Cardiac septum (tissue), 1 donor: ENCODE results near the gene GABBR1. TPM values are rescaled to one million over a fixed set of nuclear protein-coding genes. Genes with fewer than 3 reads are reported as not detected.

ENCODE experiments used
- DNase-seq: peaks from one replicate; pipeline ENCODE4 v3.0.0-alpha.2; 2020; ENCODE audit warnings: low spot score
- intact Hi-C: fragments of 100-400 bp; cut with DNase I; formaldehyde crosslinking; loops from one replicate; pipeline ENCODE4 v1.14.0; 2022
- total RNA-seq: library from RNA; stranded (reverse); fragmentation: NEBNext Ultra II Directional; extraction: Animal tissue kit (Norgen Biotek cat#: 25700); gene quantifications from one replicate; pipeline ENCODE4 v1.2.1, GENCODE V29; 2021
- donor health status: DM: no; HTN: no; CAD: no.

Gene GABBR1
- total RNA-seq, 1 donor from 2014 or later: 29.5 TPM

- no peak for DNase-seq
- intact Hi-C loops: loop anchor here (5.0 kb wide), 1 partner anchor 902 kb away; no protein-coding TSS in a partner anchor
Observed at GRCh38 chr6:29589423-29590048, 43.4 kb downstream of the GABBR1 start.

- DNase-seq: no peak
- intact Hi-C loops: loop anchor here (5.0 kb wide), 1 partner anchor 898 kb away; no protein-coding TSS in a partner anchor
Observed at GRCh38 chr6:29584821-29585220, 48.2 kb downstream of the GABBR1 start, which contains the start of gene OR2H2. TSS of gene OR2H2 (plus strand) at chr6:29585121. CDS start at chr6:29587945, 2,824 bp downstream.

GRCh38 chr6:29577544-29577943, 55.4 kb downstream of the GABBR1 start:
- no peak for DNase-seq
- intact Hi-C loops: no loop called here

- intact Hi-C loops: no loop called here
Observed at GRCh38 chr6:29576056-29576455, 56.9 kb downstream of the GABBR1 start.

GRCh38 chr6:29567991-29568390, 65.0 kb downstream of the GABBR1 start:
- intact Hi-C loops: no loop called here
- no peak for DNase-seq

More at GRCh38 chr6:29576056-29576455, 56.9 kb downstream of the GABBR1 start:
- DNase-seq: no peak

GRCh38 chr6:29567541-29567940, 65.4 kb downstream of the GABBR1 start:
- no peak for DNase-seq
- intact Hi-C loops: no loop called here

GRCh38 chr6:29566856-29567255, 66.1 kb downstream of the GABBR1 start:
- no peak for DNase-seq
- intact Hi-C loops: no loop called here

- intact Hi-C loops: no loop called here
- no peak for DNase-seq
Observed at GRCh38 chr6:29564875-29565274, 68.1 kb downstream of the GABBR1 start.

- intact Hi-C loops: no loop called here
- no peak for DNase-seq
Observed at GRCh38 chr6:29563435-29563965, 69.5 kb downstream of the GABBR1 start.

GRCh38 chr6:29561606-29562181, 71.3 kb downstream of the GABBR1 start:
- intact Hi-C loops: no loop called here
- no peak for DNase-seq

- intact Hi-C loops: no loop called here
- DNase-seq: no peak
Observed at GRCh38 chr6:29561091-29561490, 71.9 kb downstream of the GABBR1 start.

GRCh38 chr6:29559524-29560287, 73.3 kb downstream of the GABBR1 start, which contains the start of gene UBD:
TSS of gene UBD (minus strand) at chr6:29559732. CDS start at chr6:29559701, 31 bp downstream.
- intact Hi-C loops: no loop called here
- no peak for DNase-seq

- intact Hi-C loops: no loop called here
- no peak for DNase-seq
Observed at GRCh38 chr6:29558439-29559079, 74.4 kb downstream of the GABBR1 start.

- DNase-seq: no peak
- intact Hi-C loops: no loop called here
Observed at GRCh38 chr6:29557320-29557719, 75.7 kb downstream of the GABBR1 start.

- no peak for DNase-seq
- intact Hi-C loops: no loop called here
Observed at GRCh38 chr6:29554764-29555163, 78.2 kb downstream of the GABBR1 start.

GRCh38 chr6:29553268-29554057, 79.5 kb downstream of the GABBR1 start:
- intact Hi-C loops: no loop called here
- no peak for DNase-seq

GRCh38 chr6:29552512-29553051, 80.4 kb downstream of the GABBR1 start:
- no peak for DNase-seq
- intact Hi-C loops: no loop called here

- intact Hi-C loops: no loop called here
- no peak for DNase-seq
Observed at GRCh38 chr6:29547573-29547972, 85.4 kb downstream of the GABBR1 start.
